Thyroid gland (tissue), 4 donors: ENCODE measurements around the gene RGL3. TPM values are rescaled to one million over a fixed set of nuclear protein-coding genes. Genes with fewer than 3 reads are reported as not detected.

ENCODE experiments used
- DNase-seq, 2 donors: peaks; one replicate each; pipeline ENCODE4 v3.0.0-alpha.2; 2019
- H3K27ac ChIP-seq, 3 donors: fragments of 200-600 bp; sonication (generic); 1 replicate in 2 of 3; 2 replicates in 1 of 3; pipeline ENCODE4 v1.5.1; 2016 to 2019; ENCODE audit warnings: mild to moderate bottlenecking in 1 of 3, moderate library complexity in 1 of 3
- H3K27me3 ChIP-seq: fragments of 200-600 bp; sonication (generic); one replicate; pipeline ENCODE4 v1.5.1; 2019
- H3K36me3 ChIP-seq, 2 donors: fragments of 200-600 bp; sonication (generic); one replicate each; pipeline ENCODE4 v1.5.1; 2016 to 2019
- H3K4me1 ChIP-seq, 2 donors: fragments of 200-600 bp; sonication (generic); one replicate each; pipeline ENCODE4 v1.5.1; 2017 to 2019
- H3K4me3 ChIP-seq, 3 donors: fragments of 200-600 bp; sonication (generic); replicated peaks in 1 of 3; 1 replicate in 2 of 3; 2 replicates in 1 of 3; pipeline ENCODE4 v1.5.1; 2016; ENCODE audit warnings: mild to moderate bottlenecking in 1 of 3
- H3K9me3 ChIP-seq: fragments of 200-600 bp; sonication (generic); one replicate; pipeline ENCODE4 v1.5.1; 2017
- POLR2A ChIP-seq, 2 donors: fragments of 450-650 bp; IDR thresholded peaks; one replicate each; pipeline ENCODE4 v1.6.1; 2017; ENCODE audit warnings: antibody characterized with exemption in 2 of 2, mild to moderate bottlenecking in 2 of 2, moderate library complexity in 1 of 2
- WGBS, 2 donors: methylation state at CpG; one replicate each; pipeline ENCODE4 v1.1.5; 2017; 5-methylcytosine and 5-hydroxymethylcytosine counted together
- intact Hi-C: fragments of 100-400 bp; cut with DNase I; formaldehyde crosslinking; loops from one replicate; pipeline ENCODE4 v1.15.1; 2023
- total RNA-seq, 4 donors: library from RNA; depleted of rRNA; stranded (reverse); fragments of >200 nt; gene quantifications; one replicate each; pipeline ENCODE4 v1.2.3, GENCODE V29; 2016
- TF ChIP-seq, protein P1 (sequence below), 6 experiments: fragments of 200-600 bp in 3 of 6; fragments of 450-650 bp in 3 of 6; sonication (generic) in 3 of 6; IDR thresholded peaks; one replicate each; pipeline ENCODE4 v1.5.1; 2016 to 2019; ENCODE audit warnings: antibody characterized with exemption in 6 of 6, mild to moderate bottlenecking in 2 of 6, inconsistent platforms in 1 of 6, moderate library complexity in 1 of 6

RGL3 gene
- total RNA-seq, 4 donors from 2014 or later = 63.4 to 136 (median 101) TPM

DNA sequence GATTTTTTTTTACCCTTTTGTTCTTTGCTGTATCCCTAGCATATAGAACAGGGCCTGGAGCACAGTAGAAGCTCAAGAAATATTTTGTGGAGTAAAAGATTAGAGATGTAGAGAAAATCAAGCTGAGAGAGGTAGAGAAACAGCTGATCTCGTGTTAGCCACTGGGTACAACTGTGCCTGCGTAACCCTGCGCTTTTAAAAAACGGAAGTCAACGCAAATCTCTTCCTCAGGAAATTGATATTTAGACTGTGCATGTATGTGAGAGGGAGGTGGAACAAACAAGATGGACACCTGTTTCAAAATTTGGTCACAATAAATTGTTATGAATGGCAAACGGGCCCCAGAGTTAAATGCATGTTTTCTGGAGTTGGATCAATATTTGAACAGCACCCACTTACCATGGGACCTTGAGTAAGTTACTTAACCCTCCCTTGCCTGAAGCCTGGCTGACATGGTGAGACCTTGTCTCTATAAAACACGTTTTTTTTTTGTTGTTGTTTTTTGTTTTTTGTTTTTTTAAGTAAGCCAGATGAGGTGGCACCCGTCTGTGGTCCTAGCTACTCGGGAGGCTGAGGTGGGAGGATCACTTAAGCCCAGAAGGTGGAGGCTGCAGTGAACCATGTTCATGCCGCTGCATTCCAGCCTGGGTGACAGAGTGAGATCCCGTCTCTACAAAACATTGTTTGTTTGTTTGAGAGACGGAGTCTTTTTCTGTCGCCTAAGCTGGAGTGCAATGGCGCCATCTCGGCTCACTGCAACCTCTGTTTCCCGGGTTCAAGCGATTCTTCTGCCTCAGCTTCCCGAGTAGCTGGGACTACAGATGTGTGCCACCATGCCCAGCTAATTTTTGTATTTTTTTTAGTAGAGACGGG is 31.7 kb downstream of the RGL3 start:
- WGBS, 2 donors = 72 to 79% methylated on average over 19 of the region's 19 CpGs
- intact Hi-C loops = no loop called here
- TF ChIP-seq POLR2A (IDR thresholded peaks at IDR 0.05) = no peak
- TF ChIP-seq, protein P1, sequence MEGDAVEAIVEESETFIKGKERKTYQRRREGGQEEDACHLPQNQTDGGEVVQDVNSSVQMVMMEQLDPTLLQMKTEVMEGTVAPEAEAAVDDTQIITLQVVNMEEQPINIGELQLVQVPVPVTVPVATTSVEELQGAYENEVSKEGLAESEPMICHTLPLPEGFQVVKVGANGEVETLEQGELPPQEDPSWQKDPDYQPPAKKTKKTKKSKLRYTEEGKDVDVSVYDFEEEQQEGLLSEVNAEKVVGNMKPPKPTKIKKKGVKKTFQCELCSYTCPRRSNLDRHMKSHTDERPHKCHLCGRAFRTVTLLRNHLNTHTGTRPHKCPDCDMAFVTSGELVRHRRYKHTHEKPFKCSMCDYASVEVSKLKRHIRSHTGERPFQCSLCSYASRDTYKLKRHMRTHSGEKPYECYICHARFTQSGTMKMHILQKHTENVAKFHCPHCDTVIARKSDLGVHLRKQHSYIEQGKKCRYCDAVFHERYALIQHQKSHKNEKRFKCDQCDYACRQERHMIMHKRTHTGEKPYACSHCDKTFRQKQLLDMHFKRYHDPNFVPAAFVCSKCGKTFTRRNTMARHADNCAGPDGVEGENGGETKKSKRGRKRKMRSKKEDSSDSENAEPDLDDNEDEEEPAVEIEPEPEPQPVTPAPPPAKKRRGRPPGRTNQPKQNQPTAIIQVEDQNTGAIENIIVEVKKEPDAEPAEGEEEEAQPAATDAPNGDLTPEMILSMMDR (IDR thresholded peaks at IDR 0.05) = no peak
- no peak overlapping the region for H3K27ac ChIP-seq
- peaks cover 9 to 22% of the 10 kb centered on the region in 2 donors for H3K4me1 ChIP-seq
- no peak overlapping the region for H3K4me3 ChIP-seq
- H3K36me3 ChIP-seq = no peaks in the 10 kb centered on the region
- no peaks in the 10 kb centered on the region for H3K27me3 ChIP-seq
- H3K9me3 ChIP-seq = no peaks in the 10 kb centered on the region
- no peak for DNase-seq

GRCh38 chr19:11384778-11385129 is 34.4 kb downstream of the RGL3 start:
- DNase-seq = no peak
- Histone ChIP-seq H3K4me1 (peaks cover 16 to 40% of the 10 kb centered on the region in 2 donors), H3K27me3 (no peaks in the 10 kb centered on the region), H3K27ac (peak overlapping the region in 2 of 3 donors; percentile 14 to 78), H3K4me3 (no peak overlapping the region), H3K36me3 (no peaks in the 10 kb centered on the region), H3K9me3 (no peaks in the 10 kb centered on the region)
- intact Hi-C loops = loop anchor here (5.0 kb wide), 1 partner anchor 53 kb away; the partner anchor contains the start of genes ODAD3 and PRKCSH
- 77 to 78% methylated on average over 5 of the region's 5 CpGs for WGBS, 2 donors
- TF ChIP-seq, protein P1 (IDR thresholded peaks at IDR 0.05) = no peak
- no peak for TF ChIP-seq POLR2A (IDR thresholded peaks at IDR 0.05)

- DNase-seq = no peak
- WGBS, 2 donors = 0% methylated on average over 4 to 6 of the region's 9 CpGs
- Histone ChIP-seq H3K9me3 (no peaks in the 10 kb centered on the region), H3K36me3 (no peaks in the 10 kb centered on the region), H3K4me1 (peaks cover 16 to 44% of the 10 kb centered on the region in 2 donors), H3K27ac (peak overlapping the region; percentile 57 to 82 (median 78)), H3K27me3 (no peaks in the 10 kb centered on the region), H3K4me3 (peak overlapping the region in 2 of 3 donors; percentile 5 to 34)
- intact Hi-C loops = loop anchor here (5.0 kb wide), 1 partner anchor 54 kb away; the partner anchor contains the start of genes ODAD3 and PRKCSH
- TF ChIP-seq POLR2A (IDR thresholded peaks at IDR 0.05) = no peak
- TF ChIP-seq, protein P1 (IDR thresholded peaks at IDR 0.05) = no peak
Observed at GRCh38 chr19:11383706-11384048, 35.4 kb downstream of the RGL3 start.

DNA sequence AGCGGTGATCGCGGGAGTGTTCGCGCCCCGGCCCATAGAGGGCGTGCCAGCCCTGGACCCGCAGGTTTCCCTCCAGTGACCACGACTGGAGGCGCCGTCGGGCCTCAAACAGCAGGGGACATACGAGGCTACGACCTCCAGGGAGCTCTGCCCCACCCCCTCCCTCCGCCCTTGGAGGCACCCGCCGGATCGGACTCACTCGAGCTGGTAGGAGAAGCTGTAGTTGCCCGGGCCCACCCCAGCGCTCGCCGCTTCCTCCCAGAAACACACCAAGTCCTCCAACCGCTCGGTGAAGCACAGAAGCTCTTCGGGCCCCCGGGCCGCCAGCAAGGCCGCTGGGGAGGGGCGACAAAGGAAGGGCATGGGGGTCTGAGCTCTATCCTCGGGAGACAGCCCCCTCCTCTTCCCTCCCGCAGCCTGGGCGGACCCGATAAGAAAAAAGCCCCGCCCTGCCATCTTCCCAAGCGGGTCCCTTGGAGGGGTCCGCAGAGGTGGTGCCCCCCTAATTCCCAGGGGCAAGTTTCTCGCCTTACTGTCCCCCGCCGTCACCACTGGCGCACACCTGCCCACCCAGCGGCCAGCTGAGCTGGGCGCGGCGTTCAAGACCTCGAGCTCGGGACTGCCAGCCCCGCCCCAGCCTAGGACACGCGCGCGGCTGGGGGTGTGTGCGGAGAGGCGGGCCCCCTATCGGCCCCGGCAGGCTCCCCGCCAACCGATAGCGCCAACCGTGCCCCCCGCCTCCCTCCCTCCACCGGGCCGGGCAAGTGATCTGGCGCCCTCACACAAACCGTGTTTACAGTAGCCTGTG is 36.0 kb downstream of the RGL3 start:
- H3K4me3 ChIP-seq = peak overlapping the region in 2 of 3 donors; percentile 5 to 34
- intact Hi-C loops = loop anchor here (5.0 kb wide), 1 partner anchor 54 kb away; the partner anchor contains the start of genes ODAD3 and PRKCSH

More for the DNA sequence above, 36.0 kb downstream of the RGL3 start:
- H3K27ac ChIP-seq = peak overlapping the region in 2 of 3 donors; percentile 57 to 78
- H3K27me3 ChIP-seq = no peaks in the 10 kb centered on the region
- 0 to 1% methylated on average over 14 to 16 of the region's 65 CpGs for WGBS, 2 donors
- no peaks in the 10 kb centered on the region for H3K36me3 ChIP-seq
- DNase-seq = peak; percentile 60 to 65
- no peaks in the 10 kb centered on the region for H3K9me3 ChIP-seq
- peaks cover 16 to 50% of the 10 kb centered on the region in 2 donors for H3K4me1 ChIP-seq
- TF ChIP-seq POLR2A (IDR thresholded peaks at IDR 0.05) = no peak
- TF ChIP-seq, protein P1 (IDR thresholded peaks at IDR 0.05) = peak in 5 of 6 experiments; percentile 23 to 56 (median 47)
